GM06990 (cell line): ENCODE results near the gene OSBP2.

ENCODE experiments used
- DNase-seq: peaks from one replicate; pipeline ENCODE4 v3.0.0-alpha.2; 2011; ENCODE audit not compliant: insufficient read length; ENCODE audit errors: extremely low read depth
- H3K27me3 ChIP-seq: replicated peaks from 2 replicates; pipeline ENCODE4 v1.6.0; 2011; ENCODE audit warnings: low read length; ENCODE audit not compliant: control insufficient read depth, insufficient read depth
- H3K36me3 ChIP-seq: 2 replicates; pipeline ENCODE4 v1.5.1; 2011; ENCODE audit warnings: low read length; ENCODE audit not compliant: control insufficient read depth, insufficient read depth
- H3K4me3 ChIP-seq: replicated peaks from 2 replicates; pipeline ENCODE4 v1.5.1; 2011; ENCODE audit warnings: low read depth, mild to moderate bottlenecking, control low read depth, low read length
- TF ChIP-seq, protein P1 (sequence below): IDR thresholded peaks from 2 replicates; pipeline ENCODE4 v1.5.1; 2011; ENCODE audit warnings: low read length, control low read depth, mild to moderate bottlenecking, inconsistent platforms; ENCODE audit not compliant: insufficient read depth, poor library complexity, severe bottlenecking

The OSBP2 gene

DNA sequence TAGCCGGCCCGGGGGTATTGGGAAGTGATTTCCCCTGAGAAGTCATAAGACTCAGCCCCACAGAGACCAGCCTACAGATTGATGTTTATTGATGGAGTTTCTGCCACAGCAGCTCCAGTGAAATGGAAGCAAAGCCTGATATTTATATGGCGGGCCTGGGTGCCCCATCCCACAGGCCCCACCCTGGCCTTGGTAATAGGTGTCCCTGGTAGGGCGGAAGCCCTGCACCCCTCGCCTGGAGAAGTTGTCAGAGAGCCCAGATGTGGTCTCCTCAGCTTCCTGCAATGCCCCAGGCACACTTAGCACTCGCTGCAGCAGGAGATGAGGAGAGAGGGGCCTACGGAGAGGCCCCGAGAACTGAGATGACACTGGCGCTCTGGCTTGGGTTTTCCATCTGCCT is 166.5 kb downstream of the OSBP2 start:
- TF ChIP-seq, protein P1, sequence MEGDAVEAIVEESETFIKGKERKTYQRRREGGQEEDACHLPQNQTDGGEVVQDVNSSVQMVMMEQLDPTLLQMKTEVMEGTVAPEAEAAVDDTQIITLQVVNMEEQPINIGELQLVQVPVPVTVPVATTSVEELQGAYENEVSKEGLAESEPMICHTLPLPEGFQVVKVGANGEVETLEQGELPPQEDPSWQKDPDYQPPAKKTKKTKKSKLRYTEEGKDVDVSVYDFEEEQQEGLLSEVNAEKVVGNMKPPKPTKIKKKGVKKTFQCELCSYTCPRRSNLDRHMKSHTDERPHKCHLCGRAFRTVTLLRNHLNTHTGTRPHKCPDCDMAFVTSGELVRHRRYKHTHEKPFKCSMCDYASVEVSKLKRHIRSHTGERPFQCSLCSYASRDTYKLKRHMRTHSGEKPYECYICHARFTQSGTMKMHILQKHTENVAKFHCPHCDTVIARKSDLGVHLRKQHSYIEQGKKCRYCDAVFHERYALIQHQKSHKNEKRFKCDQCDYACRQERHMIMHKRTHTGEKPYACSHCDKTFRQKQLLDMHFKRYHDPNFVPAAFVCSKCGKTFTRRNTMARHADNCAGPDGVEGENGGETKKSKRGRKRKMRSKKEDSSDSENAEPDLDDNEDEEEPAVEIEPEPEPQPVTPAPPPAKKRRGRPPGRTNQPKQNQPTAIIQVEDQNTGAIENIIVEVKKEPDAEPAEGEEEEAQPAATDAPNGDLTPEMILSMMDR = no peak
- DNase-seq = no peak
- Histone ChIP-seq H3K27me3 (no peaks in the 10 kb centered on the region), H3K36me3 (no peaks in the 10 kb centered on the region), H3K4me3 (no peak overlapping the region)

DNA sequence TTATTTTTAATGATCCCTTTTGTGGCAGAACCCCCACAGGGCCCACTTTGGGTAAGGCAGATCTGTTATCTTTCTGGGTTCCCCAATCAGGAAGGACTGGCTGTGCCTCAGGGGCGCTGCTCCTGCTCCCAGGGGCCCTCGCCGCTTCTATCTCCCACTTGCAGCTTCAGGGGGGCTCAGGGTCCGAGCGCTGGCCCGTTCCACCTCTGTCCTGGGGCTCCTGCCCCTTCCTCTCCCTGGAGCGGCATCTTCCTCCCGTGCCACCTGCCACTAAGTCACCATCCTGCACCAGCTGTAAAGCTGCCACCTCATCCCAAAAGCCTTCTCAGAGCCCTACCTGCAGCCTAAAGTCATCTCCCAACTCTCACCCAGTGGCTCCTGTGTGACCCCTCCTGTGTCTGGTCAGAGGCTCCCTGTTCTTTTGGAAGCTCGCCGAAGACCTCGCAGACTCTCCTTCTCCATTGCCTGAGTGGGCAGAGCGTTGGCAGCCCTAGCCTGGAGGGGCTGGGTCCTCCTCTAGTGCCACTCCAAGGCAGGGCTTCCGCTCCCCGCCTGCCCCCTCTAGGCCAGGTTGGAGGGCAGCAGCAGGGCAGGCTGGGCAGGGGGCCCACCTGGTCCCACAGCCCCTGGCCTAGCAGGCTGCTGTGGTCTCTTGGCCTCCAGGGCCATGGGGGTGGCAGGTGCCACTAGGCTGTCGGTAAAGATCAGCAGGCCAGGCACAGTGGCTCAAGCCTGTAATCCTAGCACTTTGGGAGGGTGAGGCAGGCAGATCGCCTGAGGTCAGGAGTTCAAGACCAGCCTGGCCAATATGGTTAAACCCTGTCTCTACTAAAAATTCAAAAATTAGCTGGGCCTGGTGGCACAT is 167.2 kb downstream of the OSBP2 start:
- DNase-seq = no peak
- Histone ChIP-seq H3K27me3 (no peaks in the 10 kb centered on the region), H3K4me3 (no peak overlapping the region), H3K36me3 (no peaks in the 10 kb centered on the region)
- TF ChIP-seq, protein P1 = no peak

DNA sequence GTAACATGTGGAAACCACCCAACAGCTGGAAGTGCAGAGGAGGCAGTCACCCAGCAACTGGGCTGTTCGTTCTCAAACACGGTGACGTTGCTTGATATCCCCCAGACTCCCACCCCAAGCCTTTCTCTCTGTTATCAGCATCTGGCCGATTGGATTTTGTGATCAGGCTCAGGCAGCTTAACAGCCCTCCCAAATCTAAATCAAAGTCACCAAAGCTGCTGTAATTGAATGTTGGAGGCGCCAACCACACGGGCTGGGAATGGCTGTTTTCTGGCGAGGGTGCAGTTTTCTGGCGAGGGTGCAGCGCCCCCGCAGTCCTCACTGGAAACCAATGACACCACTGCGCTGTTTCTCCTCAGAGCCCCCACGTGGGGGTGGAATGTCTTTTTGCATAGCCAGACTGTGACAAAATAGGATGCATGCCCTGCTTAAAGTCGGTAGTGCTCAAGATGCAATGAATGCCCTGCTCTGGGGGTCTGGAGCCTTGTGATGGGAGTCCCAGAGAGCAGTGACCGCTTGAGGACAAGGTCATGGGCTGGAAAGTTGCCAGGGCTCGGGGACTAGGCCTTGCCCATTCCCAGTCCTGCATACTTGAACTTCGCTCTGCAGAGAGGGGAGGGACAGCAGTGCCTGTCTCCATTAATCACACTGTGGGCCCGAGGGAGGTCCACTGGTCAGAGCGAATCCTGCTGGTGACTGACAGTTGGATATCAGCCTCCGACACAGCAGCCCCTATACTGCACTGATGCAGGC is 168.6 kb downstream of the OSBP2 start:
- Histone ChIP-seq H3K27me3 (no peaks in the 10 kb centered on the region), H3K36me3 (no peaks in the 10 kb centered on the region), H3K4me3 (no peak overlapping the region)
- TF ChIP-seq, protein P1 = no peak
- no peak for DNase-seq

DNA sequence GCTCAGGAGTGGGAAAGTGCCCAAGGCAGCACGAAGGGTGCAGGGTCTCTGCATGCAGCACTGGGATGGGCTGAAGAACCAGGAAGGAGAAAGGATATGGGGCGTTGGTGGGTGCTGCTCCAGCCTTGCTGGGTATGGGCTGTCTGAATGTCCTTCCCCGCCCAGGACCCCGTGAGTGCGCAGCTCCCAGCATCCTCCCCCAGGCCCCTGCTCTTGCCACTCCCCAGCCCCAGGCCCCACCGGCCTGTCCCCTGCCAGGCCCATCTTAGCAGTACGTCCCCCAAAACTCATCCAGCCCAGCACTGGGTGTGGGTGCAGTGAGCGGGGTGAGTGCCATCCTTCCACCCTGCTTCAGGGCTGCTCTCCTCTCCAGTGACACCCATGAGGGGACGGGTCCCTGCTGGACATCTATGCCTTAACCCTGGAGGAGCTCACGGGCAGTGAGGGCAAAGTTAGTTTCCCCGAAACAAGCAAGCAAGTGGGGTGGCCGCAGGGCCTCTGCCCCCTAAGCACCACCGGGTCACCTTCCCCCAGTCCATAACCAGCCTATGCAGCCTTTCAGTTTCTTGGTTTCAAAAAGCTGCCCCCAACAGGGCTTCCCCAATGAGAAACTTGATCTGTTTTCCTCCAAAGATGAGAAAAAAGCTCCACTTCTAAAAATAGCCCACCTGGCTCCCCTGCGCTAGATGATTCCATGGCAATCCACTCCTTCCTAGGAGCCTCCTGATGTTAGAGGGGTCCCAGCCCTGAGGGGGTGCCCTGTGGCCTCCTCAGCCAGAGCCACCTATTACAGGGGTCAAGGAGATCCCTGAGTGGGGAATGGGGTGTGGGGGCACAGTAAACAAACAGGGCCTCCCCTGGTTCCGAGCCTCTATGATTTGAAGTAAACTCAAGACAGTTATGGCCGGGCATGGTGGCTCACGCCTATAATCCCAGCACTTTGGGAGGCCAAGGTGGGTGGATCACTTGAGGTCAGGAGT is 170.1 kb downstream of the OSBP2 start:
- Histone ChIP-seq H3K36me3 (no peaks in the 10 kb centered on the region), H3K4me3 (no peak overlapping the region), H3K27me3 (no peaks in the 10 kb centered on the region)
- TF ChIP-seq, protein P1 = no peak
- no peak for DNase-seq

DNA sequence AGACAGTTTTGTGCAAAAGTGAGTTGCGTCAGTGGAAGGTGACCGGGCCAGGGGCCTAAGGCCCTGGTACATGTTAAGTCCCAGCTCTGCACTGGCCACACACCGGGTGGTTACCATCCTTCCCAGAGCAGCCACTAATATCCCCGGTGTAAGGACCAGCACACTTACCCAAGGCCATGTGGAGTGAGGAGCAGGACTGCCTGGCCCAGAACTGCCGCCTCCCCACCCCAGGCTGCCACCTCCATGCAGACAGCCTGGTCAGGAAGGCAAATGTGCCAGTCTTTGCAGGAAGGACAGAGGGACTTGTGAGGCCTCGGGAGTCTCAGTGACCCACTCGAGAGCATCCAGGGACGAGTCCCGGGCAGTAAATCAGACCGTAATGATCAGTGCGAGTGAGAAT is 171.0 kb downstream of the OSBP2 start:
- Histone ChIP-seq H3K4me3 (no peak overlapping the region), H3K27me3 (no peaks in the 10 kb centered on the region), H3K36me3 (no peaks in the 10 kb centered on the region)
- TF ChIP-seq, protein P1 = no peak
- no peak for DNase-seq
